GM18951 (cell line): ENCODE results near the gene PTPRN2.
"Not testable (repeated sequence)": the region's sequence is repeated elsewhere in the genome, so short reads cannot be mapped to it uniquely, and the experiment has no call there.

Experiments used
- POLR2A ChIP-seq: IDR thresholded peaks from 4 replicates; pipeline ENCODE4 v1.6.1; 2011; ENCODE audit warnings: mild to moderate bottlenecking; ENCODE audit not compliant: insufficient read length, insufficient read depth; ENCODE audit errors: extremely low read depth
- in situ Hi-C: fragments of 300-500 bp; cut with MboI; formaldehyde crosslinking; loops from one replicate; pipeline ENCODE4 v1.12.0; 2022; ENCODE audit warnings: low sequenced_read_pairs, mixed read lengths, inconsistent platforms; ENCODE audit not compliant: unreplicated experiment

PTPRN2 gene

DNA sequence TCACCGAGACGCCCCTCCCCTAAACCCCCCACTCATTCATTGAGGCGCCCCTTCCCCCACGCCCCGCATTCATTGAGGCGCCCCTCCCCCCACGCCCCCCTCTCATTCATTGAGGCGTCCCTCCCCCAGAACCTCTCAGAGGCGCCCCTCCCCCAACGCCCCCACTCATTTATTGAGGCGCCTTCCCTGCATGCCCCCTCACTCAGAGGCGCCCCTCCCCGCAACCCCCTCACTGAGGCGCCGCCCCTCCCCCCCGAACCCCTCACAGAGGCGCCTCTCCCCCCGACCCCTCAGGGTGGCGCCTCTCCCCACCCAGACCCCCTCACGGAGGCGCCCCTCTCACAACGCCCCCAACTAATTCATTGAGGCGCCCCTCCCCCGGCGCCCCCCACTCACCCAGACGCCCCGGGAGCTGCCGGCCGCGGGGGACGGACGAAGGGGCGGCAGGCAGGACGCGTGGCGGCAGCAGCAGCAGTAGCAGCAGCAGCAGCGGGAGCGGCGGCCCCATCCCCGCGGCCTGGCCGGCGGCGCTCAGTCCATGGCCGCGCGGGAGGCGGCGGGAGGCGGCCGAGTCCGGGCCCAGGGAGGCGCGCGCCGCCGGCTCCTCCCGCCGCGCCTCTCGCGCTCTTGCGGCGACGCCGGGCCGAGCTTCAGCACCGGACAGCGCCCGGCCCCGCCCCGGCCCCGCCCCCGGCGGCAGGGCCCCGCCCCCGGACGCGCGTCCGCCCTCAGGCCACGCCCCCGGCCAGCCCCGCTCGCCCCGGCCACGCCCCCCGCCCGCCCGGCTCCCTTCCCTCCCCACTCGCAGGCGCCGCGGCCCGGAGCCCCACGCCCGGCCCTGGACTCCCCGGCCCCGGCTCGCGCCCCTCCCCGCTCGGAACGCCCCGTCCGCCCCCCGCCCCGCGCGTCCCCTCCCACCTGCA lies at the start of gene PTPRN2:
Gene PTPRN2 (minus strand): TSS at position 662 of the 923 bp plus-strand sequence.
- in situ Hi-C loops, result no loop called here
- no peak for TF ChIP-seq POLR2A

DNA sequence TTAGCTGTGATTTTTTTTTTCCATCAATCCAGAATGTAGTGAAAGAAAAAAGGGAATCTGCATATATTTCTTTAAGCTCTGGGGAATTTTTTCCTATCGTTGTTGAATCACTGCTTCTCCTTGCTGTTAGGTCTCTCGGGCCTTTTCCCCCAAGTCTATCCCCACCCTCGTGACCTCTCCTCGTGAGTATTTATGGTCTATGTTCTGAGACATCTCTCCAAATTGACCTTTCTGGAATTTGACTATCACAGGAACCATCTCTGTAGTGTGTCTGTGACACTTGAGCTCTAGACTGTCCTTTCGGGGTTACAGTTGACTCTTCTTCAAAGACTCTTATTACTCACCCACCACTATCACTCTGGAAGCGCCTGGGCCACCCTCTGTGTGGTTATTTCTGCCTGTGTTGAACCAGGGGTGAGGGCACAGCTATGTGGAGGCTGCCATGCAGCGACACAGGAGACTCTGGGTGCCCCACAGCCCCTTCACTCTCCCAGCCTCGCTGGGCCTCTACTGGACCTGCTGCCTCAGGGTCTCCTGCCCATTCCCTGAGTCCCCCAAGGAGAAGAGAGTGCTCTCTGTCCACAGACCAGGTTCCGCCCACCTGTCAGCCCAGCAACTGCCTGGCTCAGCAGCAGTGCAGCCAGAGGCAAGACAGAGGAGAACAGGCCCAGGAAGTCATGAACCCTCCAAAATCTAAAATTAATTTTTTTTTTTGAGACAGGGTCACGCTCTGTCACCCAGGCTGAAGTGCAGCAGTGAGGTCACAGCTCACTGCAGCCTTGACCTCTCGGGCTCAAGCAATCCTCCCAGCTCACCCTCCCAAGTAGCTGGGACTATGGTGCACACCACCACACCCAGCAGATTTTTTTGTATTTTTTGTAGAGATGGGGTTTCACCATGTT lies 45.7 kb upstream of the PTPRN2 start:
- in situ Hi-C loops, result no loop called here

DNA sequence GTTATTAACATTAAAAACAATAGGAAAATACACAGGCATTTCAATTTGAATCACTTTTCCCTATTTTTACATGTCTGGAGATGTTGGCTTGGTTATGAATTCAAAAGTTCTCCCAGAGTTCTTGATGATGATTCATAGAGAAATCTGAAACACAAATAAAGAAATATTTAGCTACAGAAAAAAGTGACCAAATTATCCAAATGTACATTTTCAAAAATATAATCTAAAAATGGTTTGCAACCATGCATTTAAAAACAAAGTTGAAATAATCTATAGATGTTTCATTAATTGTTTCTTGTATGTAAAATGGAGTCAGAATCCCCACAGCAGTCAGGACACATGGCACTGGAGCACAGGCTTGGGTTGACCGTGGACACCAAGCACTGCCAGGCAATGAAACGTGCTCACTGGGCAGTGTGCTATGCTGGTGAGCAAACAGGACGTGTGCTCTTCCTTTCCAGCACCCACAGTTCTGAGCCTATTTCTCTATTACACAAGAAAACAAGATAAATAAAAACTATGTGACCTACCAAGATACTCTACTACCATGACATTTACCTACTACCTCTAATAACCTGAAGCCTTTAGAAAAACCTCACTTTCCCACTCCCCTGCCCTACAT lies 44.1 kb upstream of the PTPRN2 start:
- no peak for TF ChIP-seq POLR2A
- in situ Hi-C loops, result no loop called here

More for the DNA sequence above, 45.7 kb upstream of the PTPRN2 start:
- no peak for TF ChIP-seq POLR2A

DNA sequence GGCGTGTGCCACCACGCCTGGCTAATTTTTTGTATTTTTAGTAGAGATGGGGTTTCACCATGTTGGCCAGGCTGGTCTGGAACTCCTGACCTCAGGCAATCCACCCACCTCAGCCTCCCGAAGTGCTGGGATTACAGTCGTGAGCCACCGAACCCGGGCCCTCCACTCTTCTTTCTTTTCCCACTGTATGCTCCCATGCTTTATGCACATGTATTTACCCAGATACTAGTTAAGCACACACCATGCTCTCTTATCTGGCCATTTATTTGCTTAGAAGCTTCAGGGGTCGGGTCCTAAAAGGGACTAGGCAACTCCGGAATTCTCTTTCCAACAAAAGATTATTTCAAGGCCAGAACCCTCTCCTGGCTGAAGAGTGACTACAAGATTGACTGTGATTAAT lies 38.7 kb upstream of the PTPRN2 start:
- in situ Hi-C loops, result not testable (repeated sequence)

DNA sequence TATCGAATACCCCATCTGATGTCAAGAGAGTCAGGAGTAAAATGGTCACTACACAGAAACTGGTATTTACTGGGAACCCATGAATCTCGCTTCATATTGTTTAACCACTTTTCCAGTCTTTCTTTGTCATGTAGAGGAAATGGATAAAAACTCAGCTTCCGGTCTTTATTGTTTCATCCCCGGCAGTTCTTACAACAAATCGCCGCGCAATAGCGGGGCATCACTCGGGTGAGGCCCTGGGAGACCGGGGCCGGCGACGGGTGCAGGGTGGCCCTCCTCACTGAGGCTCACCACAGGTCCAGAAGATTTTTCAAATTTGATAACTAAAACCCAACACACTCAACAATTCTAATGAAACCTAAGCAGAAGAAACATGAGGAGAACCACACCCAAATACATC lies 35.6 kb upstream of the PTPRN2 start:
- no peak for TF ChIP-seq POLR2A
- in situ Hi-C loops, result no loop called here

DNA sequence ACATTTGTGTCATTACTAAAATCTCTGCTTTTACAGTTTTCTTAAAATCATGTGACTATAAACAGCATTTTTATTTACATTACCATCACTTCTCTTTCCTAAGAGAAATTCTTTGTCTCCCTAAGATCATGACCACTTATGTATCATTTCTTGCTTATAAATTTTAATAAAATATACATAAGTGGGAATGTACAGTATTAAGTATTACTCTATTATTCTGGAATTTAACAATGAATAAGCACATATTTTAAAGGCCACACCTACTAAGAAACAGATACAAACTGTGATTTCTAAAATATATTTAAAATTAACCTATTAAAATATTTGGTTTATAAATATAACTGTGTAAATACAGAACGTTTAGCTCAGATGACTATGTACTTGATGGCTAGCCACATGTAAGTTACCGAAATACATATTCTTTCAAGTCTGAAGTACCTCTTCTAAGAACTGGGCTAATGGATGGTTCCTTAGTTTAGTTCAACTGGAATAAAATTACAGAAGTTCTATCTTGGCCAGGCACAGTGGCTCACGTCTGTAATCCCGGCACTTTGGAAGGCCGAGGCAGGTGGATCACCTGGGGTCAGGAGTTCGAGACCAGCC lies 33.3 kb upstream of the PTPRN2 start:
- TF ChIP-seq POLR2A, result no peak
- in situ Hi-C loops, result no loop called here

DNA sequence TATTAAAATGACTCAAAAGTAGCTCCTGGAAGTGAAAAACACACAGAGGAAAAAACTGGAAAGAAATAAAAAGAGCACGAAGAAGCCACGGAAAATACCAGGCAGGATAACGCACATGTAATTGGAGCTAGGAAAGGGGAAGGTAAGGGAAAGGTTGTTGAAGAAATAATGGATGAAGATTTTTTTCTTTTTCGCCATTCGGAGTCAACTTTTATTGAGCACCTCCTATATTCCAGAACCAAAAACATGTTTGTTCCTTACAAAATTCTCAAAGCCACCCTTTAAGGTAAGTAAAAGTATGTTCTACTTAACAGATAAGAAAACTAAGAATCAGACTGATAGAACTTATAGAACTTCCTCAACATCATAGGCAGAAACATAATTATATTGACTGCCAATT lies 32.8 kb upstream of the PTPRN2 start:
- no peak for TF ChIP-seq POLR2A

DNA sequence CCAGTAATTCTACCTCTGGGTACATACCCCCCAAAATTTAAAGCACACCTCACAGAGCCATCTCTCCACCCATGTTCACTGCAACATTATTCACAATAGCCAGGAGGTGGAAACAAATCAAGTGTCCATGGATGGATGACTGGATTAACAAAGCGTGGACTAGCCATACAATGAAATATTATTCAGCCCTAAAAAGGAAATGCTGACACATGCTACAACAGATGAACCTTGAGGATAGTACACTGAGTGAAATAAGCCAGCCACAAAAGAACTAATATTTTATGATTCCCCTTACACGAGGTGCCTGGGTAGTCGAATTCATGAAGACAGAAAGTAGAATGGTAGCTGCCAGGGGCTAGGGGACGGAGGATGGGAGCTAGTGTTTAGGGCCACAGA lies 31.1 kb upstream of the PTPRN2 start:
- TF ChIP-seq POLR2A, result no peak
- in situ Hi-C loops, result no loop called here

More for the DNA sequence above, 32.8 kb upstream of the PTPRN2 start:
- in situ Hi-C loops, result no loop called here

DNA sequence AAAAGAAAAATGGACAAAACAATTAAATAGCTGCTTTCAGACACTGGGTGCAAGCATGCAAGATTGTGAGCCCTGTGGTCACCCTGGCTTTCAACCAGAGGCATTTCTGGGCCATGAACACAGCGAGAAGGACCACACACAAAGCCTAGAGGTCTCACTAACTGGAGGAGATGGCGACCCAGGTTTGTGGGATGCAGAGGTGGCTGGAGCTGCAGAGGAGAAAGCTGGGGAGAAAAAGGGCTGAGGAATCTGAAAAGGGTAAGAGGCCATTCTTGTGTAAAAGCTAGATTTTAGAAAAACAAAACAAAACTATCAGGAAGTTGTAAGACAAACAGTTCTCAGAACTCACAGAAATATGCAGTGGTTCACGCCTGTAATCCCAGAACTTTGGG lies 30.1 kb upstream of the PTPRN2 start:
- in situ Hi-C loops, result no loop called here
- TF ChIP-seq POLR2A, result no peak

DNA sequence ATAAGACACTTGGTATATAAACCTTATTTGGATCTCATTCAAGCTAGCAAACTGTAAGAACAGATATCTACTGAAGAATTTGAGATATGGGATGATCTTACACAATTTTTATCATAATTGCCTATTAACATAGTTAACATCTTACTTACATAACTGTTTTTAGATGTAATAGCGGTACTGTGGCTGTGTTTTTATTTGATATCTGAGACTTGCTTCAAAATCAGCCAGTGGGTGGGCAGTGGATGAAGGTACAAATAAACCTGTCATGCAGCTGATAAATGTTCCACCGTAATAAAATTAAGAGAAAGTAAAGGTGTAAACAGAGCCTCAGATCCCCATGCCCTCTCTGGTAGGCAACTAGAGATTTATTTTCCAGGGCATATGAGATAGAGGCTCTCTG lies 28.4 kb upstream of the PTPRN2 start:
- in situ Hi-C loops, result no loop called here
- TF ChIP-seq POLR2A, result no peak

DNA sequence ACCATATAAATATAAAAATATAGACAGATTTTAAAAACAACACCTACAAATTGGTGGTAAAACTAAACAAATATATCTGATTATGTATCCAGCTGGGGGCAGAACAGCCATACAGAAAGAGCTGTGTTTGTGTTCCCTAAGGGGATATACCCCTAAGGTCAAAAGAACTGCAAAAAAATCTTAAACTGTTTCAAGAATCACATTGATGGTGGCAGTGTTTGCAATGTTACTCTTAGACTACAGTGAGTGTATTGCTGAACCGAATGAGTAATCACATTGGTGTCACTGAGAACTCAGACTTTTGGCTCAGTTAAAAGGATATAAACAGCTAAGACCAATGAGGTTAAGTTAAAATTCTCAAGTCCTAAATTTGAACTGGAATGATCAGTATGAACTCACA lies 27.1 kb upstream of the PTPRN2 start:
- in situ Hi-C loops, result no loop called here
- TF ChIP-seq POLR2A, result no peak

DNA sequence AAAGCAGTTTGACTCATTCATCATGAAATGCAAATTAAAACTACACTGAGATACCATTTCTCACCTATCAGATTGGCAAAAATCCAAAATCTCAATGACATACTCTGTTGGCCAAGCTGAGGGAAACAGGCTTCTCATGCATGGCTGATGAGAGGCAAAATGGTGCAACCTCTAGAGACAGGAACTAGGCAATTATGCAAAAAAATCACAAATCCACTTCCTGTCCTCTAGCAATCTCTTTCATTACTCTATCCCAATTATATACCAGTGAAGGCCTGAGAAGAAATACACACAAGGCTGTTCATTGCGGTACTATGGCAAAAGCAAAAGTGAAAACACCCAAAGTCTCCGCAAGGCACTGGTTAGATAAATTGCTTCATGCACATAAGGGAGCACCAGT lies 25.9 kb upstream of the PTPRN2 start:
- in situ Hi-C loops, result no loop called here
- TF ChIP-seq POLR2A, result no peak

DNA sequence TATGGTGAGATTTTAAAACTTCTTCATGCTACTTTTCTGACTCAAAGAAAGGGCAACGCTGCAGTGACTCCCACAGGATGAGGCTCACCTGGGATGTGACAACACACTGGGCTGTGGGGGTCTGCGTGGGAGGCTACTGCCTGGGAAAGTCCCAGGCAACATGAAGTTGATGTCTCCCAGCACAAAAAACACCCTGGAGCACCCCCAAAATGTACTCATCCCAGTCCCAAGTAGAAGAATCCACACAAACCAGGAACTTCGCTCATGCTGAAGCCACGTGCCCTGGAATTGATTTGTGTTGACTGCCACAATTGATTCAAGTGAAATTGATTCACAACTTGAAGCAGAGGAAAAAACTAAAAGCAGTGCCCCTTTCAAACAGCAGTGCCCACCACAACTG lies 24.9 kb upstream of the PTPRN2 start:
- in situ Hi-C loops, result no loop called here
- no peak for TF ChIP-seq POLR2A
